ENCODE results near the gene SLC39A3. TPM values are rescaled to one million over a fixed set of nuclear protein-coding genes. Genes with fewer than 3 reads are reported as not detected.
A peak's percentile ranks its signal among the peaks of the same experiment; 100 is the strongest.

Gene SLC39A3
- total and polyA plus RNA-seq, 10 of the 15 experiments (the other 5 are each of a cell fraction or from before 2014, with no cell fraction given), result 0.63 to 67.1 (median 51.2) TPM

DNA sequence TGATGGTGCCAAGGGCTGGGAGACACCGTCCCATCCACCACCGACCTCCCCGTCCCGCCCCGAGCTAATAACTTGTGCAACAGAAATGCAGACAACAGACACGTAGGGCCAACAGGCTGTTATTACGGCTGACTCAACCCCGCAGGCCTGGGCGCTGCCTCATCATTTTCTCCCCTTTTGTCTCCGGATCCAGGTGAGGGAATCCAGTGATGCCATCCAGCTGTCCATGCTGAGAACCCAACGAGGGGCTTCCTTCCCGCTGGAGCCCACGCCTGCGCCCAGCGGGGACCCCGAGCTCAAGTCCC, 12.2 kb downstream of the SLC39A3 start (continued):
- TF ChIP-seq, protein P1, sequence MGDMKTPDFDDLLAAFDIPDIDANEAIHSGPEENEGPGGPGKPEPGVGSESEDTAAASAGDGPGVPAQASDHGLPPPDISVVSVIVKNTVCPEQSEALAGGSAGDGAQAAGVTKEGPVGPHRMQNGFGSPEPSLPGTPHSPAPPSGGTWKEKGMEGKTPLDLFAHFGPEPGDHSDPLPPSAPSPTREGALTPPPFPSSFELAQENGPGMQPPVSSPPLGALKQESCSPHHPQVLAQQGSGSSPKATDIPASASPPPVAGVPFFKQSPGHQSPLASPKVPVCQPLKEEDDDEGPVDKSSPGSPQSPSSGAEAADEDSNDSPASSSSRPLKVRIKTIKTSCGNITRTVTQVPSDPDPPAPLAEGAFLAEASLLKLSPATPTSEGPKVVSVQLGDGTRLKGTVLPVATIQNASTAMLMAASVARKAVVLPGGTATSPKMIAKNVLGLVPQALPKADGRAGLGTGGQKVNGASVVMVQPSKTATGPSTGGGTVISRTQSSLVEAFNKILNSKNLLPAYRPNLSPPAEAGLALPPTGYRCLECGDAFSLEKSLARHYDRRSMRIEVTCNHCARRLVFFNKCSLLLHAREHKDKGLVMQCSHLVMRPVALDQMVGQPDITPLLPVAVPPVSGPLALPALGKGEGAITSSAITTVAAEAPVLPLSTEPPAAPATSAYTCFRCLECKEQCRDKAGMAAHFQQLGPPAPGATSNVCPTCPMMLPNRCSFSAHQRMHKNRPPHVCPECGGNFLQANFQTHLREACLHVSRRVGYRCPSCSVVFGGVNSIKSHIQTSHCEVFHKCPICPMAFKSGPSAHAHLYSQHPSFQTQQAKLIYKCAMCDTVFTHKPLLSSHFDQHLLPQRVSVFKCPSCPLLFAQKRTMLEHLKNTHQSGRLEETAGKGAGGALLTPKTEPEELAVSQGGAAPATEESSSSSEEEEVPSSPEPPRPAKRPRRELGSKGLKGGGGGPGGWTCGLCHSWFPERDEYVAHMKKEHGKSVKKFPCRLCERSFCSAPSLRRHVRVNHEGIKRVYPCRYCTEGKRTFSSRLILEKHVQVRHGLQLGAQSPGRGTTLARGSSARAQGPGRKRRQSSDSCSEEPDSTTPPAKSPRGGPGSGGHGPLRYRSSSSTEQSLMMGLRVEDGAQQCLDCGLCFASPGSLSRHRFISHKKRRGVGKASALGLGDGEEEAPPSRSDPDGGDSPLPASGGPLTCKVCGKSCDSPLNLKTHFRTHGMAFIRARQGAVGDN (IDR thresholded peaks at IDR 0.05), result no peak
- TF ChIP-seq FOXK2 (IDR thresholded peaks at IDR 0.05), result no peak
- no peak for TF ChIP-seq MTA2 (IDR thresholded peaks at IDR 0.05; ENCODE audit: low read depth)
- TF ChIP-seq POLR2A (IDR thresholded peaks at IDR 0.05; ENCODE audit: low read depth, low read length), result no peak
- TF ChIP-seq RELA (IDR thresholded peaks at IDR 0.05; ENCODE audit: borderline replicate concordance, partially characterized antibody), result no peak
- TF ChIP-seq, protein P2, sequence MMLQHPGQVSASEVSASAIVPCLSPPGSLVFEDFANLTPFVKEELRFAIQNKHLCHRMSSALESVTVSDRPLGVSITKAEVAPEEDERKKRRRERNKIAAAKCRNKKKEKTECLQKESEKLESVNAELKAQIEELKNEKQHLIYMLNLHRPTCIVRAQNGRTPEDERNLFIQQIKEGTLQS (IDR thresholded peaks at IDR 0.05; ENCODE audit: borderline replicate concordance, extremely low read depth, low read depth, low read length), result no peak

DNA sequence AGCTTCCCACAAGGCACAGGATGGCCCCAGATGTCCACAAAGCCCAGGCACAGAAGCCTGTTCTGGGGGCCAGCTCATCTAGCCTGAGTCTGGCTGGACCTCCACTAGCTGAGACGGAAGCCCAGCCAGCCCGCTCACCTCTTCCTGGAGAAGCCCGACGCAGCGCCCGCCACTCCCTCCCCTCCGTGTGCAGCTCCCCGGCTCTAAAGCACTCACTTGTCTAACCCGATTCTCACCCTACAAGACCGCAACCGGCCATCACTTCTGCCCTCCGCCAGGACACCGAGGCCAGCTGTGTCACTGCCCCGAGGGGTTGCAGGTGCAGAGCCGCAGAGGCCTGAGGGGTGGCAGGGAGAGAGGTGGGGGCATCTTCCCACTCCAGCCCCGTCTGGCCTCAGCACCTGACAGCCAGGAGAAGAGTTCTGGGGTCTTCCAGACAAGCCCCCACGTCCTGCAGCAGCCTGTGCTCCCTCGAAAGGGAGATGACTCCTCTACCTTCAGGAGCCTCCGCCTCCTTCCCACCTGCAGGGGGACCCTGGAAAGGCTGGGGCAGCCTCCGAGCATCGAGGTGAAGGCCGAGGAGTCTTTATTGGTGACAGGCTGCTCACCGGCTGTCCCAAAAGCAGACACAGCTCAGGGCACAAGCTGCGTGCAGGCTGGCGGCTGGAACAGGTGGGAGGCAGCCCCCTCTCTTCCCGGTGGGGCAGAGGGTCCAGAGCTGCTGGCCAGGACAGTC, 12.7 kb downstream of the SLC39A3 start:
- no peak overlapping the region for H2AFZ ChIP-seq (ENCODE audit: control insufficient read depth, low read depth, low read length)
- 18% methylated on average over 26 of the region's 26 CpGs for WGBS (ENCODE audit: insufficient coverage, insufficient replicate concordance, low lambda C conversion rate, missing lambda C conversion rate)
- no TSS peak for BruUV-seq (replicated peaks)

More for the DNA sequence above, 12.7 kb downstream of the SLC39A3 start:
- no peak overlapping the region for H3K4me2 ChIP-seq (ENCODE audit: control insufficient read depth, insufficient read depth)
- no peak overlapping the region for H3K27ac ChIP-seq (ENCODE audit: control insufficient read depth, insufficient read depth)
- H3K4me1 ChIP-seq (ENCODE audit: control insufficient read depth, insufficient read depth, low read length), result no peaks in the 10 kb centered on the region
- POLR2A ChIA-PET, result no interaction called here
- SMC1A ChIA-PET (ENCODE audit: uncharacterized antibody, unreplicated experiment), result interaction anchor here (1.0 kb wide), 1 partner anchor 79 kb away, joined by 3 read pairs; no protein-coding TSS in a partner anchor
- H3K79me2 ChIP-seq (ENCODE audit: control insufficient read depth, insufficient read depth, low read length), result no peaks in the 10 kb centered on the region
- TF ChIP-seq, protein P3, sequence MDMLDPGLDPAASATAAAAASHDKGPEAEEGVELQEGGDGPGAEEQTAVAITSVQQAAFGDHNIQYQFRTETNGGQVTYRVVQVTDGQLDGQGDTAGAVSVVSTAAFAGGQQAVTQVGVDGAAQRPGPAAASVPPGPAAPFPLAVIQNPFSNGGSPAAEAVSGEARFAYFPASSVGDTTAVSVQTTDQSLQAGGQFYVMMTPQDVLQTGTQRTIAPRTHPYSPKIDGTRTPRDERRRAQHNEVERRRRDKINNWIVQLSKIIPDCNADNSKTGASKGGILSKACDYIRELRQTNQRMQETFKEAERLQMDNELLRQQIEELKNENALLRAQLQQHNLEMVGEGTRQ (IDR thresholded peaks at IDR 0.05; ENCODE audit: borderline replicate concordance, low read depth, low read length), result no peak
- TF ChIP-seq PAX5 (IDR thresholded peaks at IDR 0.05; ENCODE audit: borderline replicate concordance, low read depth, low read length) (no peak), RBBP5 (conservative IDR thresholded peaks at IDR 0.05) (no peak), ZSCAN29 (IDR thresholded peaks at IDR 0.05) (no peak), EGR1 (IDR thresholded peaks at IDR 0.05; ENCODE audit: borderline replicate concordance in 1 of 2, low read depth in 2 of 2, low read length in 2 of 2) (no peak), RUNX3 (IDR thresholded peaks at IDR 0.05; ENCODE audit: low read length) (no peak)
- TF ChIP-seq, protein P4, sequence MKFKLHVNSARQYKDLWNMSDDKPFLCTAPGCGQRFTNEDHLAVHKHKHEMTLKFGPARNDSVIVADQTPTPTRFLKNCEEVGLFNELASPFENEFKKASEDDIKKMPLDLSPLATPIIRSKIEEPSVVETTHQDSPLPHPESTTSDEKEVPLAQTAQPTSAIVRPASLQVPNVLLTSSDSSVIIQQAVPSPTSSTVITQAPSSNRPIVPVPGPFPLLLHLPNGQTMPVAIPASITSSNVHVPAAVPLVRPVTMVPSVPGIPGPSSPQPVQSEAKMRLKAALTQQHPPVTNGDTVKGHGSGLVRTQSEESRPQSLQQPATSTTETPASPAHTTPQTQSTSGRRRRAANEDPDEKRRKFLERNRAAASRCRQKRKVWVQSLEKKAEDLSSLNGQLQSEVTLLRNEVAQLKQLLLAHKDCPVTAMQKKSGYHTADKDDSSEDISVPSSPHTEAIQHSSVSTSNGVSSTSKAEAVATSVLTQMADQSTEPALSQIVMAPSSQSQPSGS (IDR thresholded peaks at IDR 0.05; ENCODE audit: low read length), result no peak
- TF ChIP-seq, protein P5, sequence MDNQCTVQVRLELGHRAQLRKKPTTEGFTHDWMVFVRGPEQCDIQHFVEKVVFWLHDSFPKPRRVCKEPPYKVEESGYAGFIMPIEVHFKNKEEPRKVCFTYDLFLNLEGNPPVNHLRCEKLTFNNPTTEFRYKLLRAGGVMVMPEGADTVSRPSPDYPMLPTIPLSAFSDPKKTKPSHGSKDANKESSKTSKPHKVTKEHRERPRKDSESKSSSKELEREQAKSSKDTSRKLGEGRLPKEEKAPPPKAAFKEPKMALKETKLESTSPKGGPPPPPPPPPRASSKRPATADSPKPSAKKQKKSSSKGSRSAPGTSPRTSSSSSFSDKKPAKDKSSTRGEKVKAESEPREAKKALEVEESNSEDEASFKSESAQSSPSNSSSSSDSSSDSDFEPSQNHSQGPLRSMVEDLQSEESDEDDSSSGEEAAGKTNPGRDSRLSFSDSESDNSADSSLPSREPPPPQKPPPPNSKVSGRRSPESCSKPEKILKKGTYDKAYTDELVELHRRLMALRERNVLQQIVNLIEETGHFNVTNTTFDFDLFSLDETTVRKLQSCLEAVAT (IDR thresholded peaks at IDR 0.05), result no peak
- FAIRE-seq (no peak), DNase-seq (ENCODE audit: low read depth, low spot score) (no peak), ATAC-seq (peak; percentile 62)
- no peaks in the 10 kb centered on the region for H3K36me3 ChIP-seq (ENCODE audit: control insufficient read depth in 2 of 2, insufficient read depth in 2 of 2, low read length in 1 of 2)
- H3K4me3 ChIP-seq, result no peak overlapping the region
- peaks cover 0 to 2% of the 10 kb centered on the region in 2 experiments; a peak in 1 of 4 replicates for H3K27me3 ChIP-seq (replicated peaks in 1 of 2; ENCODE audit: control insufficient read depth in 2 of 2, insufficient read depth in 2 of 2, low read length in 1 of 2)
- no peak overlapping the region for H3K9ac ChIP-seq (ENCODE audit: control insufficient read depth, insufficient read depth, low read length)
- in situ Hi-C loops (cut with MboI) (no loop called here), intact Hi-C loops (cut with micrococcal nuclease; ENCODE audit: unreplicated experiment) (no loop called here)
- no peaks in the 10 kb centered on the region for H4K20me1 ChIP-seq (ENCODE audit: control insufficient read depth, insufficient read depth)
- RAD21 ChIA-PET (ENCODE audit: unreplicated experiment), result interaction anchor here (1.6 kb wide), 1 partner anchor 79 kb away, joined by 7 read pairs; no protein-coding TSS in a partner anchor
- CTCF ChIA-PET, result interaction anchor here (1.3 kb wide), 1 partner anchor 79 kb away, joined by 3 read pairs; no protein-coding TSS in a partner anchor
- no peaks in the 10 kb centered on the region for H3K9me3 ChIP-seq (replicated peaks; ENCODE audit: control insufficient read depth, insufficient read depth, low read length)

Measured in GM12878 (cell line).